ENCODE data around the gene EFCAB13.

DNA sequence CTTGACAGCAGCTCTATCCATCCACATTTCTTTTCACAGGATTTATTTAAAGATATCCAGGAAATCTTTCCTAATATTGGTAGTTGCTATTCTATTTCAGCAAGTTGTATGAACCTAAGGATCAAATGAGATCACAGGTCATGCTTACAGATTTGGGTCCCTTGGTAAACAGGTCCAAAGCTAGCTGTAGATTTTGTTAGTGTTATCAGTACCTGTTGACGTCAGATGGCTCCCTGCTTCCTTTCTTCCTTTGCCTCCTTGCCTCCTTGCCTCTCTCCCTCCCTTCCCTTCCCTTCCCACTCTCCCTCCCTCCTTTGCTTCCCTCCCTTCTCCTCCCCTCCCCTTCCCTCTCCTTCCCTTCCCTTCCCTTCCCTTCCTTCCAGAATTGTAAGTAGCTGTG, 76.6 kb downstream of the EFCAB13 start:
- TF ChIP-seq, protein P1, sequence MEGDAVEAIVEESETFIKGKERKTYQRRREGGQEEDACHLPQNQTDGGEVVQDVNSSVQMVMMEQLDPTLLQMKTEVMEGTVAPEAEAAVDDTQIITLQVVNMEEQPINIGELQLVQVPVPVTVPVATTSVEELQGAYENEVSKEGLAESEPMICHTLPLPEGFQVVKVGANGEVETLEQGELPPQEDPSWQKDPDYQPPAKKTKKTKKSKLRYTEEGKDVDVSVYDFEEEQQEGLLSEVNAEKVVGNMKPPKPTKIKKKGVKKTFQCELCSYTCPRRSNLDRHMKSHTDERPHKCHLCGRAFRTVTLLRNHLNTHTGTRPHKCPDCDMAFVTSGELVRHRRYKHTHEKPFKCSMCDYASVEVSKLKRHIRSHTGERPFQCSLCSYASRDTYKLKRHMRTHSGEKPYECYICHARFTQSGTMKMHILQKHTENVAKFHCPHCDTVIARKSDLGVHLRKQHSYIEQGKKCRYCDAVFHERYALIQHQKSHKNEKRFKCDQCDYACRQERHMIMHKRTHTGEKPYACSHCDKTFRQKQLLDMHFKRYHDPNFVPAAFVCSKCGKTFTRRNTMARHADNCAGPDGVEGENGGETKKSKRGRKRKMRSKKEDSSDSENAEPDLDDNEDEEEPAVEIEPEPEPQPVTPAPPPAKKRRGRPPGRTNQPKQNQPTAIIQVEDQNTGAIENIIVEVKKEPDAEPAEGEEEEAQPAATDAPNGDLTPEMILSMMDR (IDR thresholded peaks at IDR 0.05; ENCODE audit: poor library complexity), result no peak
- no peak for TF ChIP-seq EZH2 (IDR thresholded peaks at IDR 0.05; ENCODE audit: borderline replicate concordance)

Data from hepatocyte (in vitro differentiated cells).